GM12865 (cell line): ENCODE results near the gene ATP12A.

Source experiments
- DNase-seq: peaks from one replicate; pipeline ENCODE4 v3.0.0; 2010; ENCODE audit warnings: low read depth
- H3K4me3 ChIP-seq: 2 replicates; pipeline ENCODE4 v1.5.1; 2011; ENCODE audit warnings: mild to moderate bottlenecking, low read depth, low read length, control low read depth
- TF ChIP-seq, protein P1 (sequence below): IDR thresholded peaks from 2 replicates; pipeline ENCODE4 v1.5.1; 2011; ENCODE audit warnings: low read length, control low read depth, low read depth, inconsistent platforms; ENCODE audit not compliant: insufficient read depth; ENCODE audit errors: missing control alignments

The ATP12A gene

DNA sequence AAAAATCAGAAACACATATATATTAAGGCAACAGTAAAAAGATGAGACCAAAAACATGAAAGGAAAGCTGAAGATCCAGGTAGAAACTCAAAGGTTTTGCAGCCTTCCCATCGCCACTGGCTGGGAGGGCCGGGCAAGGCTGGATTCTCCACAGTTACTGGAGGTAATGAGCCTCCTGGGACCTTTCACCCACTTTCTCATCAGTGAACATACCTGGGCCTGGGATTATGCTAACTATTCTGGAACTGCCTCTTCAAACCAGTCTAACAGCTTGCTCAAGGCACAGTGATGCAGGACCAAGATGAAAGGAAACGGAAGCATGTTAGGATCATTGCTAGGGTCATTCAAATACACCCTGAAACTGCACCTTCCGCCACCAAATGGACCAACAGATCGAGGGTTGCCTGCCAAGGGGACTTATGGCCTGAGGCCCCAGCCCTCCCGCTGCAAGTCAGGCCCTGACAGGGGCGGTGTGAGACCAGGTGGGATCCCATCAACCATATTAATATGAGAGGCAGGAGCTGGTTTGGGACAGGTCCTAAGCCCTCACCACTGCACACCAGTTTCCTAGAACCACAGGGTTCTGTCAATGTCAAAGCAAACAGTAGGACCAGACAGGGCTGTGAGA, 28.4 kb upstream of the ATP12A start:
- TF ChIP-seq, protein P1, sequence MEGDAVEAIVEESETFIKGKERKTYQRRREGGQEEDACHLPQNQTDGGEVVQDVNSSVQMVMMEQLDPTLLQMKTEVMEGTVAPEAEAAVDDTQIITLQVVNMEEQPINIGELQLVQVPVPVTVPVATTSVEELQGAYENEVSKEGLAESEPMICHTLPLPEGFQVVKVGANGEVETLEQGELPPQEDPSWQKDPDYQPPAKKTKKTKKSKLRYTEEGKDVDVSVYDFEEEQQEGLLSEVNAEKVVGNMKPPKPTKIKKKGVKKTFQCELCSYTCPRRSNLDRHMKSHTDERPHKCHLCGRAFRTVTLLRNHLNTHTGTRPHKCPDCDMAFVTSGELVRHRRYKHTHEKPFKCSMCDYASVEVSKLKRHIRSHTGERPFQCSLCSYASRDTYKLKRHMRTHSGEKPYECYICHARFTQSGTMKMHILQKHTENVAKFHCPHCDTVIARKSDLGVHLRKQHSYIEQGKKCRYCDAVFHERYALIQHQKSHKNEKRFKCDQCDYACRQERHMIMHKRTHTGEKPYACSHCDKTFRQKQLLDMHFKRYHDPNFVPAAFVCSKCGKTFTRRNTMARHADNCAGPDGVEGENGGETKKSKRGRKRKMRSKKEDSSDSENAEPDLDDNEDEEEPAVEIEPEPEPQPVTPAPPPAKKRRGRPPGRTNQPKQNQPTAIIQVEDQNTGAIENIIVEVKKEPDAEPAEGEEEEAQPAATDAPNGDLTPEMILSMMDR: no peak
- DNase-seq: no peak
- no peak overlapping the region for H3K4me3 ChIP-seq

DNA sequence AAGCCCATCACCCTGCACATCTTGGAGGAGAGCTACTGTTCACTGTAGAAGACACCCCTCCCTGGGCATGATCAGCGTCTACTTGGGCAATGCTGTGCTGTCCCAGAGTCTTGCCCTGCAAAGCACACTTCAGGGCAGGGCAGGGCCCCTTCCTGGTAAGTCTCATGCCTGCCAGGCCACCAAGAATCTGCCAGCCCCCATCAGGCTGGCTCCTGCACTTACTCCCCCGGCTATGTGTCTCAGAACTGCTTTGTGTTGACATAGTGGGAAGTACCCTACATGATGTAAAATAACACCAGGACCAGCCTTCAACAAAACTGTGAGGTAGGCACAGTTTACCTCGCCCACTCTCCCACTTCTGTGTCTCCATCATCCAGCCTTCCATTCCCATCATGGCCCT, 27.8 kb upstream of the ATP12A start:
- TF ChIP-seq, protein P1: no peak
- no peak for DNase-seq
- H3K4me3 ChIP-seq: no peak overlapping the region

DNA sequence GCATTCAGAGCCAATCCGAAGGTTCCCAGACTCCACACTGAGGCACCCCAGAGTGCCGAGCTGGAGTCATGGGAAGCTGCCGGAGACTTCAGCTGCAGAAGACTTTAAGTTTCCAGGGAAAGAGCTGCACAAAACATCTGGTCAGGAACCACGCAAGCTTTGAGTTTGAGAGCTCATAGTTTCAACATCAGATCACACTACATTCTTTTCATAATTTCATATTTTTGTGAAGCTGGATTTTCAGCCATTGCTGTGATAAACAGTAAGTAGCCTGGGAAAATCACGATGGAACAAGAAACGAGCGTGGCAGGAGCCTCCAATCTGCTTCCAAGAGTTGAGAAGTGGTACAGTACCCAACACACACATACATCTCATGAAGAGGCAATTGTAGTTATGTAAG, 25.5 kb upstream of the ATP12A start:
- DNase-seq: no peak
- TF ChIP-seq, protein P1: no peak
- no peak overlapping the region for H3K4me3 ChIP-seq

DNA sequence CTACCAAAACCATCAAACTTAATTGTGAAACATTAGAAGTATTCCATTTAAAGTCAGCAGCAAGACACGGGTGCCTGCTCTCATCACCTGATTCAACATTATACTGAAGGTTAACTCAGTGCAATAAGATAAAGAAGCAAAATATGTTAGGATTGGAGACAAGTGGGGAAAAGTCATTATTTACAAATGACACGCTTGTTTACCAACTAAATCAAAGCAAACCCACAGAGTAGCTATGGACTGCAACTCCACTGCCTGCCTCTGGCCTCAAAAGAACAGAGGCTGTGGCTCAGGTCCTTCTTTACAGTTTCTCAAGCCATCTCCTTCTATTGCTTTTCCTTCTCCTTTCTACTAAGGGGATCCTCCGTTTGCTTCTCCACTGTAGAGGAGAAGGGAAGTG, 21.0 kb upstream of the ATP12A start:
- TF ChIP-seq, protein P1: no peak
- DNase-seq: no peak
- no peak overlapping the region for H3K4me3 ChIP-seq

DNA sequence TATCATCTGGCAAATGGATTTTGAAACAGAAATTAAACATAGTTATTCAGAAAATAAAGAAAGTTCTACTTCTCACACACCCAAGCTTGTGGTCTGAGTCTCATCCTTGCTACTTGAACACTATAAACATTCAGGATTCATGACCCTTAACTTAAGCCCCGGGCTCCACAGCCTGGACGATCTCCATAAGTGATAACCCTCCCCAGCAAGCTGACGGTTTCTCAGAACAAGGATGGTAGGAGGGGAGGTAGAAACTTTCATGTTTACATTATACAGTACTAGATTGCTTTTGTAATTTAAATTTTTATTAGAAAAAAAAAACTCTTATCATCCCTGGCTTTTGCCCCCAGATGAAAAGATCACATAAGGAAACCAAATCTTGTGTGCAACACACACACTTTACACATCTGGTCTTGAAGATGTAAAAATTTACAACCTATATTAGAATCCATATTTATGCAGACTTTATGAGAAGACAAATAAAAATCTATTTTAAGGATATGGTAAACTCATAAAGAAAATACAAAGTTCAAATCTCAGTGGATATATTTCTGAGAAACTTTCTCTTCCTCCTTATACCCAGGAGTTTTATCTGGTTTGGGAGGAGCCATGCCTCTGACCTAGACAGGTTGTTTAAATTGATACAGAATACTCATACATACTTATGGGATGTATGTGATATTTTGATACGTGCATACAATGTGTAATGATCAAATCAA, 20.0 kb upstream of the ATP12A start:
- no peak for DNase-seq
- TF ChIP-seq, protein P1: no peak
- no peak overlapping the region for H3K4me3 ChIP-seq

DNA sequence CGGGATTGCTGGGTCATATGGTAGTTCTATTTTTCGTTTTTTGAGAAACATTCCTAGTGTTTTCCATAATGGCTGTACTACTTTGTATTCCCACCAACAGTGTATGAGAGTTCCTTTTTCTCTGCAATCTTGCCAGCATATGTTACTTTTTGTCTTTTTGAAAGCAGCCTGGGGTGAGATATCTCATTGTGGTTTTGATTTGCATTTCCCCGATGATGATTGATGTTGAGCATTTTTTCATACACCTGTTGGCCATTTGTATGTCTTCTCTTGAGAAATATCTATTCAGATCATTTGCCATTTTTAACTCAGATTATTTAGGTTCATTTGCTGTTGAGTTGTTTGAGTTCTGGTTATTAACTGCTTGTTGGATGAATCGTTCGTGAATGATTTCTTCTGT, 18.5 kb upstream of the ATP12A start:
- no peak overlapping the region for H3K4me3 ChIP-seq
- TF ChIP-seq, protein P1: no peak
- peak; percentile 58 for DNase-seq
